HG02798 (cell line): ENCODE data around the gene CD6.

ENCODE experiments used
- ATAC-seq: cut with Tn5 transposase; IDR thresholded peaks from one replicate; pipeline ENCODE4 v1.9.1; 2021; ENCODE audit warnings: mild to moderate bottlenecking; ENCODE audit not compliant: unreplicated experiment, poor library complexity

The CD6 gene

DNA sequence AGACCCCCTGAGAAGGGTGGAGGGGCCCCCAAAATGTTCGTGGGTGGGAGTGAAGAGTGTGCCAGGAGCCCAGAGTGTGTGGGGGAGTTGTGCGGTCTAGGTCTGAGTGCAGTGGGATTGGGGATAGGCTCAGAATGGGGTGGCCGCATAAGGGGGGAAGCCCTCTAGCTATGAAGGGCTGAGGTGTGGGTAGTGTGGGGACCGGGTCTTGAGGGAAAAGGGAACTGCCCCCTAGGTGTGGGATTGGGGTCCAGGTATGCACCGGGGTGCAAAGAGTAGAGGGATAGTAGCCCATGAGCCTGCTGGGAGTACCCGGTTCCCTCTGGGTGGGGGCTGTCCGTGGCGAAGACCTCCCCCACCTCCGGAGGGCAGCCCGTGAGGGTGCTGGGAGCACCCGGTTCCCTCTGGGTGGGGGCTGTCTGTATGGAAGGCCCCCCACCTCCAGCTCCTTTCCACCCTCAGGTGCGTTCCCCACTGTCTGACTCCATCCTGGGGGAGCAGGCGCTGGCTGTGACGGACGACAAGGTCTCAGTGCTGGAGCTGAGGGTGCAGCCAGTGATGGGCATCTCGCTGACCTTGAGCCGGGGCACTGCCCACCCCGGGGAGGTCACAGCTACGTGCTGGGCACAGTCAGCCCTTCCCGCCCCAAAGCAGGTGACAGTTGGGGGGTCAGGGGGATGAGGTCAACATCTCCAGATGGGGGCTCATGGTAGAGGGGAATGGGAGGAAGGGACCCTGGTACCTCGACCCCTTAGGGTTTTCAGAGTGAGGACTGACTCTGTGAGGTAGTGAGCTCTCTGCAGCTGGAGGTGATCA is 36.5 kb upstream of the CD6 start:
- no peak for ATAC-seq

DNA sequence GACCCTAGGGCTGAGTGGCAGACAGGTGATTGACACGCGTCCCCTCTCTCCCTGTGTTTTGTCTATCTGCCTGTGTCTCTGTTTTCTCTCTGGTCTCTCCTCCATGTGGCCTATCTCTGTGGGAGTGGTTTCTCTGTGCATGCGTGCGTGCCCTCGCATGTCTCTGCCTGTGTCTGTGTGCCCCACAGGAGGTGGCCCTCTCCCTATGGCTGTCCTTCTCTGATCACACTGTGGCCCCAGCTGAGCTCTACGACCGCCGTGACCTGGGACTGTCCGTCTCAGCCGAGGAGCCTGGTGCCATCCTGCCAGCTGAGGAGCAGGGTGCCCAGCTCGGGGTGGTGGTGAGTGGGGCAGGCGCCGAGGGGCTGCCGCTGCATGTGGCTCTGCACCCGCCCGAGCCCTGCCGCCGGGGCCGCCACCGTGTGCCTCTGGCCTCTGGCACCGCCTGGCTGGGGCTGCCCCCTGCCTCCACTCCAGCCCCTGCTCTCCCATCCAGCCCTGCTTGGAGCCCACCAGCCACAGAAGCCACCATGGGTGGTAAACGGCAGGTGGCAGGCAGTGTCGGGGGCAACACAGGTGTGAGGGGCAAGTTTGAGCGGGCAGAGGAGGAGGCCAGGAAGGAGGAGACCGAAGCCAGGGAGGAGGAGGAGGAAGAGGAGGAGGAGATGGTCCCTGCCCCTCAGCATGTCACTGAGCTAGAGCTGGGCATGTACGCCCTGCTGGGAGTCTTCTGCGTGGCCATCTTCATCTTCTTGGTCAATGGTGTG is 35.6 kb upstream of the CD6 start:
- ATAC-seq: no peak

DNA sequence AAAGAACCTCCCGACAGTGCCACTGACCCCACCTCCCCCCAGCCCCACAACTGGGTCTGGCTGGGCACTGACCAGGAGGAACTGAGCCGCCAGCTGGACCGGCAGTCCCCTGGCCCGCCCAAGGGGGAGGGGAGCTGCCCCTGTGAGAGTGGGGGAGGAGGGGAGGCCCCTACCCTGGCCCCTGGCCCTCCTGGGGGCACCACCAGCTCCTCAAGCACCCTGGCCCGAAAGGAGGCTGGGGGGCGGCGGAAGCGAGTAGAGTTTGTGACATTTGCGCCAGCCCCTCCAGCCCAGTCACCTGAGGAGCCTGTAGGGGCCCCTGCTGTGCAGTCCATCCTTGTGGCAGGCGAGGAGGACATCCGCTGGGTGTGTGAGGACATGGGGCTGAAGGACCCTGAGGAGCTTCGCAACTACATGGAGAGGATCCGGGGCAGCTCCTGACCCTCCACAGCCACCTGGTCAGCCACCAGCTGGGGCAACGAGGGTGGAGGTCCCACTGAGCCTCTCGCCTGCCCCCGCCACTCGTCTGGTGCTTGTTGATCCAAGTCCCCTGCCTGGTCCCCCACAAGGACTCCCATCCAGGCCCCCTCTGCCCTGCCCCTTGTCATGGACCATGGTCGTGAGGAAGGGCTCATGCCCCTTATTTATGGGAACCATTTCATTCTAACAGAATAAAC is 34.9 kb upstream of the CD6 start:
- ATAC-seq: no peak

GRCh38 chr11:60937144-60937527 is 34.3 kb upstream of the CD6 start:
- ATAC-seq: no peak

- no peak for ATAC-seq
These were observed 33.7 kb upstream of the CD6 start for GRCh38 chr11:60937811-60938210.

GRCh38 chr11:60938500-60938899 is 33.0 kb upstream of the CD6 start:
- ATAC-seq: no peak

DNA sequence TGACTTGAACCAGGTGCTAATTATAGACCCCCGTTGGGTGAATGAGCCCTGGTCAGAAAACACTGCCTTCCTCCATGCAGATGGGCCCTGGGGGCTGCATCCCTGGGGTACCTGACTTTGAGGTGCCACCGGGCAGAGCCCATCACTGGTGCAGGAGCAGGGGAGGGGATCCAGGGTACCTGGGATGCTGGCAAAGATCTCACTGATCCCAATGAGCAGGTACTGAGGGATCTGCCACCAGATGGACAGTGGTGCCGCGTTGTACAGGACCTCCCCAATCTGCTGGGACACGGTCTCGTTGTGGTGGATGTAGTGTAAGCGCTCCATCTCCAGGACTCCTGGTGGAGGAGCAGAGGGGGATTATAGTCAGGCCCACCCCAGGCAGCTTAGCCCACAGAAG is 32.2 kb upstream of the CD6 start:
- ATAC-seq: no peak

GRCh38 chr11:60939855-60940254 is 31.6 kb upstream of the CD6 start:
- ATAC-seq: no peak

GRCh38 chr11:60941371-60942119 is 29.9 kb upstream of the CD6 start:
- no peak for ATAC-seq

- ATAC-seq: no peak
These were observed 29.3 kb upstream of the CD6 start for GRCh38 chr11:60942219-60942618.

GRCh38 chr11:60942970-60943565 is 28.4 kb upstream of the CD6 start:
- no peak for ATAC-seq

GRCh38 chr11:60944490-60945294 is 26.8 kb upstream of the CD6 start:
- no peak for ATAC-seq

- no peak for ATAC-seq
These were observed 26.2 kb upstream of the CD6 start for GRCh38 chr11:60945295-60945667.

DNA sequence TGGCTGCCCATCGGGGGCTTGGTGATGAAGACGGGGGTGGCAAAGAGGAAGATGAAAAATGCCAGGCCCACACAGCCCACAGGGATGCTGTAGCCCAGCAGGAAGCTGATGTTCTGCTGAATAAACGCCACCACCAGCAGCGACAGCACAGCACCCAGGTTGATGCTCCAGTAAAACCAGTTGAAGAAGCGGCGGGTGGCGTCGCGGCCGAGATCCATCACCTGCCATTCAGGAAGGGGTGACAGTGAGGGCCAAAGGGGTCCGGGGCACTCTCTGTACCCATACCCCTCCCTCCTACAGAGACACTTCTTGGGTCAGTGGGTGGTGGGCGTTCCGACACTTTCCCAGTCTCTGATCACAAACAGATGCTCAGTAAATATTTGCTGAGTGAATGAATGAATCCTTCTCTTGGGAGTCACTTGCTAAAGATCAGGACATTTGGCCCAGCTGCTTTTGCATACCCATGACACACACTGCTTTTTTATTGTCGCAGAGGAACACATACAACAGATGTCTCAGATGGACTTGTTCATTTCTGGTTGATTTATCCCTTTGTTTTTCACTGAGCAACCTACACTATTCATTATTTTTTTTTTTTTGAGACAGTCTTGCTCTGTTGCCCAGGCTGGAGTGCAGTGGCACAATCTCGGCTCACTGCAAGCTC is 24.7 kb upstream of the CD6 start:
- ATAC-seq: no peak

- no peak for ATAC-seq
These were observed 23.8 kb upstream of the CD6 start for GRCh38 chr11:60947700-60948099.

GRCh38 chr11:60948250-60948649 is 23.2 kb upstream of the CD6 start:
- ATAC-seq: no peak

- no peak for ATAC-seq
These were observed 21.5 kb upstream of the CD6 start for GRCh38 chr11:60950024-60950423.

DNA sequence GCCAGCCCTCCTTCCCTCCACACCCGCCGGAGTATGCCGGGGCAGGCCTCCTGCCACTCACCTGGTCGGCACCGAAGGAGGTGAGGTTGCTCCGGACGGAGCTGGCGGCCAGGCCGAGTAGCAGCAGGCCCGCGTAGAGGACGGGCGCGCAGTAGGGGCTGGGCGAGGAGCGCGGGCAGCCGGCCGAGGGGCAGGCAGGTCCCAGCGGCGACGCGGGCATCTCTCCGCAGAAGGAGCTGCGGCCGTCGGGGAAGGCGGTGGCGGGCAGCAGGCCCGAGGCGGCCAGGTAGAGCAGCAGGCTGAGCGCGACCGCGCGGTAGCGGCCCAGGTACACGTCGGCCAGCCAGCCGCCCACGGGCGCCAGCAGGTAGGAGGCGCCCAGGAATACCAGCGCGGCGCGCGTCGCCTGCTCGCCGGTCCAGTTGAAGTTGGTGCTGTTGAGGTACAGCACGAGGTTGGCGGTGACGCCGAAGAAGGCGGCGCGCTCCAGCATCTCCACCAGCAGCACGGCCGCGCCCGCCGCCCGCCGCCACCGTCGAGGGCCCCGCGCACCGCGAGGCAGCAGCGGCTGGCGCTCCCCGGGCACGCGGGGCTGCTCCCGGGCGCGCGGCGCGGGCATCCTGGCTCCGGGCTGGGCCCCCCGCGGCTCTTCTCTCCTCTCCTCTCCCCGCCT is 20.4 kb upstream of the CD6 start:
- ATAC-seq: no peak

DNA sequence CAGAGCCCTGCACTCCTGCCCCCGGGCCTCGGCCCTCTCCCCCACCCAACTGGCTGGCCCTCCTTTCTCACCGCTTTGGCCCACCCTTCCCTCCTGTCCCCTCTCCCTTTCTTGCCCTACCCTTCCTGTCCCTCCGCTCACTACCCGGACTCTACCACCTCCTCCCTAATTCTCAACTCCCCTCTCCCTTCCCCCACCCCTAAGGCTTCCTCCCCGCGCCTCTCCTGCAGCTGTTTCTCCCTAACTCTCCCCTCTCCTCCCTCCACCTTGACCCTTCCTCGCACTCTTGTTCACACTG is 19.9 kb upstream of the CD6 start:
- ATAC-seq: no peak
